ENCODE results near the gene PTPN11. TPM values are rescaled to one million over a fixed set of nuclear protein-coding genes. Genes with fewer than 3 reads are reported as not detected.

Gene PTPN11
- total and polyA plus RNA-seq, 2 of the 13 experiments (the other 11 are each of a cell fraction or from before 2014, with no cell fraction given): 30.0 to 63.5 TPM

DNA sequence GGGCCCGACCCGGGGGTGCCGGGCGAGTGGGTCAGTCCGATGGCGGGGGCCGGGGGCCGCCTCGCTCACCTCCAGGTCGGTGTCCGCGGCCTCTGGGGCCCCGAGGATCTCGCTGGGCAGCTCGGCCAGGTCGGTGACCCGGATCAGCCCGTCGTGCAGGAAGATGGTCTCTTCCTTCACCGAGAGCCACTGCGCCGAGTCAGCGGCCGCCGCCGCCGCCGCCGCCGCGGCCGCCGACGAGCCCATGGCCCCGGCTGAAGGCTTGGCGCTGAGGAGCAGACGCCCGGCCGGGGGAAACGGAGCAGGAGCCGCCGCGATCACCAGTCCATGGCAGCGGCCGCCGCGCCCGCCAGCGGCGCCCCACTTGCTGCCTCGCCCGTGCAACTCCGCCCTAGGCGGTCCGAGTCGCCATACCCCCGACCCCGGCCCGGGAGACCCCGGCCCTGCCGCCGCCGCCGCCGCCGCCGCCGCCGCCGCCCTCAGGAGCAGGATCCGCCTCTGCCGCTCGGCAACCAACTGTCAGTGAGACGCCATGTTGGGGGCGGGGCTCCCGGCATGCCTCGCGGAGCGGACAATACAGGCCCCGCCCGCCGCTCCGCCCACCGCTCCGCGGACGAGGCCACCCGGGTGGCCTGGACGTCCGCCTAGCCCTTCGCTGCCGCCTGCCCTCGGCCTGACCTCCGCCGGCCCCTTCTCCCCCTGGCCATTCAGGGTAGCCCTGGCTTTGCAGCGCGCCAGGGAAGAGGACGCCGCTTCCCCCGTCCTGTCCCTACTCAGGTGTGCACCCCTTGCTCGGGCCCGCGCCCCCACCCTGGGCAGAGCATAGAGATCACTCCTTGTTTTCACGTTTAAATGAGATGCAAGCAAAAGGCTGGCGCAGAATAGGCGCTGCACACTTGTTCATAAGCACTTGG lies 36.6 kb upstream of the PTPN11 start, which contains the start of gene HECTD4 (continued):
- TF ChIP-seq, protein P1, sequence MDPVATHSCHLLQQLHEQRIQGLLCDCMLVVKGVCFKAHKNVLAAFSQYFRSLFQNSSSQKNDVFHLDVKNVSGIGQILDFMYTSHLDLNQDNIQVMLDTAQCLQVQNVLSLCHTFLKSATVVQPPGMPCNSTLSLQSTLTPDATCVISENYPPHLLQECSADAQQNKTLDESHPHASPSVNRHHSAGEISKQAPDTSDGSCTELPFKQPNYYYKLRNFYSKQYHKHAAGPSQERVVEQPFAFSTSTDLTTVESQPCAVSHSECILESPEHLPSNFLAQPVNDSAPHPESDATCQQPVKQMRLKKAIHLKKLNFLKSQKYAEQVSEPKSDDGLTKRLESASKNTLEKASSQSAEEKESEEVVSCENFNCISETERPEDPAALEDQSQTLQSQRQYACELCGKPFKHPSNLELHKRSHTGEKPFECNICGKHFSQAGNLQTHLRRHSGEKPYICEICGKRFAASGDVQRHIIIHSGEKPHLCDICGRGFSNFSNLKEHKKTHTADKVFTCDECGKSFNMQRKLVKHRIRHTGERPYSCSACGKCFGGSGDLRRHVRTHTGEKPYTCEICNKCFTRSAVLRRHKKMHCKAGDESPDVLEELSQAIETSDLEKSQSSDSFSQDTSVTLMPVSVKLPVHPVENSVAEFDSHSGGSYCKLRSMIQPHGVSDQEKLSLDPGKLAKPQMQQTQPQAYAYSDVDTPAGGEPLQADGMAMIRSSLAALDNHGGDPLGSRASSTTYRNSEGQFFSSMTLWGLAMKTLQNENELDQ (CRISPR knock-in tag; IDR thresholded peaks at IDR 0.05; ENCODE audit: borderline replicate concordance): no peak
- TF ChIP-seq SRF (IDR thresholded peaks at IDR 0.05; ENCODE audit: low read depth, low read length): no peak
- TF ChIP-seq ZGPAT (CRISPR knock-in tag; IDR thresholded peaks at IDR 0.05): peak; percentile 81
- TF ChIP-seq, protein P2, sequence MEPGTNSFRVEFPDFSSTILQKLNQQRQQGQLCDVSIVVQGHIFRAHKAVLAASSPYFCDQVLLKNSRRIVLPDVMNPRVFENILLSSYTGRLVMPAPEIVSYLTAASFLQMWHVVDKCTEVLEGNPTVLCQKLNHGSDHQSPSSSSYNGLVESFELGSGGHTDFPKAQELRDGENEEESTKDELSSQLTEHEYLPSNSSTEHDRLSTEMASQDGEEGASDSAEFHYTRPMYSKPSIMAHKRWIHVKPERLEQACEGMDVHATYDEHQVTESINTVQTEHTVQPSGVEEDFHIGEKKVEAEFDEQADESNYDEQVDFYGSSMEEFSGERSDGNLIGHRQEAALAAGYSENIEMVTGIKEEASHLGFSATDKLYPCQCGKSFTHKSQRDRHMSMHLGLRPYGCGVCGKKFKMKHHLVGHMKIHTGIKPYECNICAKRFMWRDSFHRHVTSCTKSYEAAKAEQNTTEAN (CRISPR knock-in tag; conservative IDR thresholded peaks at IDR 0.05): 0 out of 2 replicates have a peak, but pooled peaks have one; percentile 19
- TF ChIP-seq HES4 (CRISPR knock-in tag; IDR thresholded peaks at IDR 0.05; ENCODE audit: borderline replicate concordance): peak; percentile 25; the same call in 1 of the 2 replicates
- TF ChIP-seq ZNF607 (CRISPR knock-in tag; IDR thresholded peaks at IDR 0.05; ENCODE audit: borderline replicate concordance): peak; percentile 62; the same call in 1 of the 2 replicates
- TF ChIP-seq, protein P3, sequence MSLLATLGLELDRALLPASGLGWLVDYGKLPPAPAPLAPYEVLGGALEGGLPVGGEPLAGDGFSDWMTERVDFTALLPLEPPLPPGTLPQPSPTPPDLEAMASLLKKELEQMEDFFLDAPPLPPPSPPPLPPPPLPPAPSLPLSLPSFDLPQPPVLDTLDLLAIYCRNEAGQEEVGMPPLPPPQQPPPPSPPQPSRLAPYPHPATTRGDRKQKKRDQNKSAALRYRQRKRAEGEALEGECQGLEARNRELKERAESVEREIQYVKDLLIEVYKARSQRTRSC (CRISPR knock-in tag; IDR thresholded peaks at IDR 0.05; ENCODE audit: low read depth): no peak
- TF ChIP-seq ZNF83 (CRISPR knock-in tag; IDR thresholded peaks at IDR 0.05; ENCODE audit: borderline replicate concordance): 0 out of 2 replicates have a peak, but pooled peaks have one; percentile 78
- TF ChIP-seq AKNA (CRISPR knock-in tag; IDR thresholded peaks at IDR 0.05; ENCODE audit: borderline replicate concordance): no peak
- 0 out of 2 replicates have a peak, but pooled peaks have one; percentile 54 for TF ChIP-seq SAFB2 (CRISPR knock-in tag; IDR thresholded peaks at IDR 0.05; ENCODE audit: borderline replicate concordance, low read depth)
- no peak for TF ChIP-seq RARG (CRISPR knock-in tag; IDR thresholded peaks at IDR 0.05; ENCODE audit: low read depth)
- no peak for TF ChIP-seq ZNF382 (CRISPR knock-in tag; IDR thresholded peaks at IDR 0.05; ENCODE audit: borderline replicate concordance)
- peak in 1 of 2 experiments; percentile 83; a peak in 2 of 4 replicates for TF ChIP-seq KLF16 (CRISPR knock-in tag; IDR thresholded peaks at IDR 0.05)
- peak; percentile 63; the same call in 1 of the 2 replicates for TF ChIP-seq RXRB (CRISPR knock-in tag; IDR thresholded peaks at IDR 0.05; ENCODE audit: borderline replicate concordance)
- peak; percentile 56; the same call in 1 of the 2 replicates for TF ChIP-seq ZNF317 (CRISPR knock-in tag; IDR thresholded peaks at IDR 0.05)
- peak; percentile 81 for TF ChIP-seq KAT8 (CRISPR knock-in tag; IDR thresholded peaks at IDR 0.05)
